GM12891 (cell line): ENCODE data around the gene AKT1.

Experiments used
- PAX5 ChIP-seq: IDR thresholded peaks from 2 replicates; pipeline ENCODE4 v1.6.1; 2011; ENCODE audit warnings: low read length, moderate library complexity, mild to moderate bottlenecking; ENCODE audit not compliant: insufficient read depth, severe bottlenecking
- POLR2A ChIP-seq: IDR thresholded peaks from 2 replicates; pipeline ENCODE4 v1.6.1; 2011; ENCODE audit warnings: low read depth, low read length, control low read depth
- POLR2AphosphoS5 ChIP-seq: IDR thresholded peaks from 2 replicates; pipeline ENCODE4 v1.6.1; 2011; ENCODE audit warnings: low read depth, low read length, control low read depth
- POU2F2 ChIP-seq: IDR thresholded peaks from 2 replicates; pipeline ENCODE4 v1.6.1; 2011; ENCODE audit warnings: low read depth, mild to moderate bottlenecking, control low read depth, low read length, moderate library complexity
- SPI1 ChIP-seq: IDR thresholded peaks from 2 replicates; pipeline ENCODE4 v1.6.1; 2011; ENCODE audit warnings: low read depth, low read length, control low read depth
- TAF1 ChIP-seq: IDR thresholded peaks from 2 replicates; pipeline ENCODE4 v1.6.1; 2011; ENCODE audit warnings: low read depth, low read length, control low read depth

DNA sequence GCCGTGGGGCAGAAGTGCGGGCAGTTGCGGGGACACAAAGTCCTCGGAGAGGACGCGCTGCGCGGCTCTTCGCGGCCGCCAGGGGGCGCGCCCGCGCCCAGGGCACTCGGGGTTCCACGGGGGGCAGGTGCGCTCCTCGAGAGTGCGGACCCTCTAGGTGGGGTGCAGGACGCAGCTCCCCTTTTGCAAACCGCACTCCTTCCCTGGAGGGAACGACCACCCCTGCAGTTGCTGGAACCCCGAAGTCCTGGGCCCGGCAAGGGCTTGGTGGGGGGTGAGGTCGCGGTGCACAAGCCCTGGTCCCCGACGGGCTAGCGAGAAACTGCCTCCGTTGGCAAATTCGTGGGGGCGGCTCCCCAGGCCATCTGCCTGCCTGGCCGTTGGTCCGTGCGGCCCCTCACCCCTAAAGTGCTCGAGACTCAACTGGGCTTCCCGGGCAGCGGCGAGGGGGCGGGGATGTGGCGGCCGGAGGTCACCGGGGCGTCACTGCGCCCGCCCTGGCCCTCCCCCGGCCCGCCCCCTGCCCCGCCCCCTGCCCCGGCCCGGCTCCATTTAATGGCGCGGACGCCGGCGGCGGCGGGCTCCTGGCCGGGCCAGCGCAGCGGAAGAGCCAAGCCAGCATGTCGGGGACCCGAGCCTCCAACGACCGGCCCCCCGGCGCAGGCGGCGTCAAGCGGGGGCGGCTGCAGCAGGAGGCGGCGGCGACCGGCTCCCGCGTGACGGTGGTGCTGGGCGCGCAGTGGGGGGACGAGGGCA, 71.7 kb downstream of the AKT1 start, which contains the start of gene ADSS1:
- TF ChIP-seq POLR2AphosphoS5 (no peak), POLR2A (no peak), POU2F2 (no peak), SPI1 (no peak), TAF1 (no peak), PAX5 (no peak)
